Cerebellar nuclear complex (tissue), 1 donor: ENCODE data around the gene SLF2.

ENCODE experiments used
- DNase-seq, 2 experiments: peaks; one replicate each; lab custom pipeline; 2025; lab: John Stamatoyannopoulos, UW

The SLF2 gene

GRCh38 chr10:100980711-100981110 is 67.9 kb downstream of the SLF2 start:
- DNase-seq: no peak

DNA sequence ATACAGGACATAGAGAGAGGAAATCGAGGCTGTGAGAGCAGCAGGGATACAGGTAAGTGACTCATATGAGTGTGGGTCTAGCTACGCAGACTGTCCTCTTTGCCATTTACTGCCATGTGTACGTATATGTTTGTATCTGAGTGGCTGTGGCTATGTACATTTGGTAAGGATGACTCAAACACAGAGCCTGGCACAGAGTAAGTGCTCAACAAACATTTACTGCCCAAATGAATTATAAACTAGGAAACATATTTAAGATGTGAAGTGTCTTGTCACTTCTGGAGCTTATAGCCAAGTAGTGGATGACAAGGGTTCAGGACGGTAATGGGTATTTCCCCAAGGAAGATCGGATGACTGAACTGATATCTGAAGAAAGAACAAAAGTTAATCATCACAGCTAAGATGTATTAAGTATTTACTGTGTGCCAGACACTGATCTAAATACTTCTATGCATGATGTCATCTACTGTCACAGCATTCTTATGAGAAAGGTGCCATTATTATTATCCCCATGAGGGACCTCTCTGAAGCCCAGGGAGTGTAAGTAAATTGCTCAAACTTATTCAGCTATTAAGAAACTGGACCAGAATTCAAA is 68.5 kb downstream of the SLF2 start:
- DNase-seq: no peak

DNA sequence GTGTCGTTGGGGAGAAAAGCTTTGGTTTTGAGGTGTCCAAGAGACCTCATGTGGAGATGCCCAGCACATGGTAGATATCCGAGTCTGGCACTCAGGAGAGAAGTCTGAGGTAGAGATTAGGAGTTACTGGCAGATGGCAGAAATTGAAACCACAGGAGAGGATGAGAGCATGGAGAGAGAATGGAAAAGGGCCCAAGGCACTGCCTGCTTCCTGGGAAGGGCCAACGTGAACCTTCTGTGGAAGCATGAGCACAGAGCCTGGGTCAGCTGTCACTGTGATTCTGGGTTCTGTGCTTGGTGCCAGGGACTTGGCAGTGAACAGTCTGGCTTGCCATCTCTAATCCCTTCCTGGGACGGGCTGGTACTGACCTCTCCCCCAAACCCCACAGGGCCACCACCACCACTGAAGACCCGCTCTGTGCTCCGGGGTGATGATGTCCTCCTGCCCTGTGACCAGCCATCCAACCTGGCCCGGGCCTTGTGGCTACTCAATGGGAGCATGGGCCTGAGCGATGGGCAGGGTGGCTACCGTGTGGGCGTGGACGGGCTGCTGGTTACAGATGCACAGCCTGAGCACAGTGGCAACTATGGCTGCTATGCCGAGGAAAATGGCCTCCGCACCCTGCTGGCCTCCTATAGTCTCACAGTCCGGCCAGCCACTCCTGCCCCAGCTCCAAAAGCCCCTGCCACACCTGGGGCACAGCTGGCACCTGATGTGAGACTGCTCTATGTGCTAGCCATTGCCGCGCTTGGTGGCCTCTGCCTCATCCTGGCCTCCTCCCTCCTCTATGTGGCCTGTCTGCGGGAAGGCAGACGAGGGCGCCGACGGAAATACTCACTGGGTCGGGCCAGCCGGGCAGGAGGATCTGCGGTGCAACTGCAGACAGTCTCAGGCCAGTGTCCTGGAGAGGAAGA is 70.4 kb downstream of the SLF2 start:
- peak; percentile 15 to 56 for DNase-seq

DNA sequence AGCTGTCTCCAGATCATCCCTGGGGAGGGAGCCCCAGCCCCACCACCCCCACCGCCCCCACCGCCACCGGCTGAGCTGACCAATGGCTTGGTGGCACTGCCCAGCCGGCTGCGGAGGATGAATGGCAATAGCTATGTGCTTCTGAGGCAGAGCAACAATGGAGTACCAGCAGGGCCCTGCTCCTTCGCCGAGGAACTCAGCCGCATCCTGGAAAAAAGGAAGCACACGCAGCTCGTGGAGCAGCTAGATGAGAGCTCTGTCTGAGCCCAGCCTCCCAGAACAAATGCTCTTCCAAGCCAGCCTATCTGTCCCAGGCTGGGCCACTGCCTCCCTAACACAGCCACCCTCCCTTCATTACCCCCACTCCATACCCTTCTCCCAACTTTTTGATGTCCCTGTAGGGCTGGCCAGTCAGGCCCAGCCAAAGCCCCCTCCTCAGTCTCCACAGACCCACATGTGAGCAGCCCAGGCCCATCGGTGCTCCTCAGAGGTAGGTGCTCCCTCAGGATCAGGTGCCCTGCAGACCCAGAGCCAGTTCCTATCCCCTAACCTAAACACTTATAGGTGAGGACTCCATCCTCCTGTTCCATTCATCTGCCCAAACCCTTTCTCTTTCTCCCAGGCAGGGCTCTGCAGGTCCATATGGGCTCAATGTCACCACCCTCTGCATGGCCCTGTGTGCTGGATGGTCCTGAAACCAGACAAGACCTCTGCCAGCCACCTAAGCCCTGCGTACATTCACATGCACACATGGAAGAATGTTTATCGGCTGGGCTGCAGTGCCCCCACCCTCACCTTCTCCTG is 71.3 kb downstream of the SLF2 start:
- no peak for DNase-seq

DNA sequence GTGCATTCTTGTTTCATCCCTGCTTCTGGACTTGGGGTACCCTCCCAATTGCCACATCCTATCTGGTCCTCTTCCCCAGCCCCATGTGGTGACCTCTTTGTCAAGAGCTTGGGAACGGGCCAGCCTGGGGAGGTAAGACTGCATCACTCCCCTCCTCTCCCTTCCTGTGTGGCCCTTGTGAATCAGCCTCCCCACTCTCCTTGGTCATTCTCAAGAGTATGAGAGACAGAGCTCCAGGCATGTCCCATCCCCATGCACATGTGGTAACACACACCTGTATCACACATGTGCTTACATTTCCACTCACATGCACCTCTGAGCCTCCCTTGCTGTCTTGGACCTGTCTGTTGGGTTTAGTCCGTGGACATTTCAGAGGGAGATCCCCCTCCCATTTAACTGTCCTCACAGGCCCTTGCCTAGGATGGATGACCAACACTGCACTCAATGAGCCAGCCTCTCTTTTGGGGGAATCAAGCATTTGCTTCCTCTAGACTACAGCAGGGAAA is 72.0 kb downstream of the SLF2 start:
- DNase-seq: no peak

DNA sequence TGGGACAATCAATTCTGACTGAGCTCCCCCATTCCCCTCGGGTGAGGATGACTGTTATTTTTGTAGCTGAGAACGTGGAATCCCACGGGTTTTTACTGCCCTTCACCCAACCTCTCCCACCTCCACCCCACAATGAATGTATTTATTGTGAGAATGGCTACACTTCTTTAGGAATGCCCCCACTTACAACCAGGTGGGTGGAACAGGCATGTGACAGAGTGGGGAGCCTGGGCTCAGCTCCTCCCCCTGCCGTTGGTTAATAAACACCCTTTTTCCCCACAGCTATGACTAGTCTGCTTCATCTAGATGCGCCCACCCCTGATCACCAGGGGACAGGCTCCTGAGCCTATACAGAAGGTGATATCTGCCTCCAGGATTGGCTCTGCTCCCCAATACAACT is 72.6 kb downstream of the SLF2 start:
- DNase-seq: no peak

GRCh38 chr10:100986623-100986951 is 73.8 kb downstream of the SLF2 start:
- DNase-seq: no peak

GRCh38 chr10:100986952-100987684 is 74.4 kb downstream of the SLF2 start, which contains the start of the genes MRPL43 and TWNK:
MRPL43 (minus strand) TSS chr10:100987497; CDS start chr10:100987443, 54 bp downstream.
TWNK (plus strand) TSS chr10:100987543; CDS start chr10:100988211, 668 bp downstream.
- DNase-seq: peak; percentile 38 to 70

- DNase-seq: no peak
These were observed 74.9 kb downstream of the SLF2 start for GRCh38 chr10:100987685-100988049.

- no peak for DNase-seq
These were observed 75.4 kb downstream of the SLF2 start for GRCh38 chr10:100988166-100988565.

- no peak for DNase-seq
These were observed 76.3 kb downstream of the SLF2 start for GRCh38 chr10:100989088-100989487.

DNA sequence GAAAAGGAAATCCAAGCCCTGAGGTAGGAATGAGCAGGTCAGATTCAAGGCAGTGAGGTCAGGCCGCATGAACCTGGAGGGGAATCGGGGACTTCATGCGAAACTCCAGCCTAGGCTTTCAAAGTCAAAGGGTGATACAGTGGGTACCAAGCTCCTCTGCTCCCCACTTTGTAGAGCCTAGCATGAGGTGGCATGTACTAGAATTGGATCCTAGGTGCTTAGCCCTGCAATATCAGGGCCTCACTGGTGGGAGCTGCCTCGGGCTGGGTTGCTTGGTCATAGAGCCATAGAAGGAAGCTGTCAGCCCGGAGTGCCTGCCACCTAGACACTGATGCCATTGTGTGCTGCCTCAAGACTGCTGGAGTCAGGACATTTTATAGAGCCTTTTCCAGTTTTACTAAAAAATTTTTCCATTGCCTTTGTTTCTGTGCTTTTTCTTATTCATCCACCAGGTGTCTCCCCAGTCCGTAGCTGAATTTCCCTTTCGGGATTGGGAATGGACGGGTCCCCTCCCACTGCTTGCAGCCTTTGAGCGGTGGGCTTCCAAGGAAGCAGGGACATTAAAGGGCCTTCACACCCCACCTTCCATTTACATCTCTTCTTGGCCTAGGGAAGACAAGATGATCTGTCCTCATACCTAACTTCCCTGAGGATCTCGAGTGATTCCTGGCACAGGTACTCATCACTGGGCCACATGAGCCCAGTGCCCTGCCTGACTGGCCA is 81.4 kb downstream of the SLF2 start:
- no peak for DNase-seq

DNA sequence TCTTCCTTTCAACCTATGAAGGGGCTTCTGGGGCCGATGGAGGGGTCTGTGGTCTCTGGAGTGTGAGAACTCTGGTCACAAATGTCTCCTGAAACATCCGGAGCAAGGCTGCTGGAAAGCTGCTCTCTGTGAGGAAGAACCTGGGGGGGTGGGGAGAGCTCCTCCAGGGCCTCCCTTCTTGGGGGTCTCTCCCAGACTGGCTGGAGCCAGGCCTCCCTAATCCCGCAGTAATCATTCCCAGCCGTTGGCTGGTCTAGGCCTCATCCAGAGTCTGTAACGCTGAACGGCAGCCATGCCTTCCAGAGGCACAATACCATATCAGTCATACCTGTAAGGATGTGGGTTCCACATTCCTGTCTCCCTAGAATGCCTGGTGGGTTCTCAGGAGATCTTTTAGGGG is 82.4 kb downstream of the SLF2 start:
- no peak for DNase-seq

- DNase-seq: no peak
These were observed 84.1 kb downstream of the SLF2 start for GRCh38 chr10:100996678-100997359.

GRCh38 chr10:100997360-100998182 is 84.8 kb downstream of the SLF2 start:
- DNase-seq: peak in 1 of 2 experiments; percentile 25

DNA sequence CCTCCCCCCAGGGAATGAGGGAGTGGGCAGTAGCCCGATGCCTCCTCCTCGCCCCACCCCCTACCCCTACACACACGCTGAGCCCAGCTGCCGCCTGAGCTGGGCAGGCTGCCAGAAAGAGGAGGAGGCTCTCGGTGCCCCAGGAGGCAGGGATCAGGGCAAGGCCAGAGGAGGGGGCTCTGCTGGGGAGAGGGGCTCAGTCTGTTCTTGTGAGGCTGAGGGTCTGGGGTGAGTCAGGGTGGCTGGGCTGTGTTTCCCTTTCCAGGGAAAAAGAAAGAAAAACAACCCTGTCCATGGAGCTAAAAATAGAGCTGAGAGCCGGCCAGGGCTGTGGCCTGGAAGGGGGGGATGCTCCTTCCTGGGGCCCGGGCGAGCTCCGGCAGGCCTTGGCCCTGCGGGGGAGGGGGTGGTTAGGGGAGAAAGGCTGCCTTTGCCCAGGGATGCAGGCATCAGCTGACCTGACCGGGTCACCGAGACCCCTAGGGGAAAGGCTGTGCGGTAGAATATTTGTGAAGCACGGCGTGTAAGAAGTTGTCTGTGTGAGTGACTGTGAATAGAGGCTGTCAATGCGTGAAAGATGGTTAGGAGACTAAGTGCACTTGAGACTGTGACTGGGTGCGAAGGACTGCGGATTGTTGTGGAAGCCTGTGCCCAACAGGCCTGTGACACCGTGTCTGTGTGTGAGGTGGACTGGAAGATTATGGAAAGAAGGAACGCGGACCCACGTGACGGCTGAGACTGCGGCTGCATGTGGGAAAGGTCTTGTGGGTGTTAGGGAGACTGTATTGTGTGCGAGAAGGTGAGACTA is 85.6 kb downstream of the SLF2 start:
- DNase-seq: peak; percentile 63 to 64

GRCh38 chr10:100998991-100999741 is 86.4 kb downstream of the SLF2 start:
- peak in 1 of 2 experiments; percentile 34 for DNase-seq

DNA sequence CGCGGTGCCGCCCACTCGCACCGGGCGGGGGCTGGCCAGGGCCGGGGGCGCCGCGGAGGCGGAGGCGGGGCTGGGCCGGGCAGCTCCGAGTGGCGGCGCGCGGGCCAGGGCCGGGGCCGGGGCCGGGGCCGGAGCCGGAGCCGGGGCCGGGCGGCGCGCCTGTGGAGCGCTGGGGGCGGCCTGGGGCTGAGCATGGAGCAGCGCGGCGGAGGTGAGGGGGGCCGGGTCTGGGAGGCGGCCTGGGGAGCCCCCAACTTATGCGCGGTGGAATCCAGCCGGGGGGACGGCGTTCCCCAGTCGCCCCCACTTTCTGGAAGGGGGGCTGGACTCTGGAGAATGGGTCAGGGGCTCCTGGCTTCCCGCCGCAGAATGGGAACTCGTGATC is 87.0 kb downstream of the SLF2 start, which contains the start of gene LZTS2:
TSS of gene LZTS2 (plus strand) at position 67 of the 385 bp plus-strand sequence. CDS start 2,731 bp downstream, outside the sequence.
- DNase-seq: no peak
